ENCODE measurements around the gene FAF1. TPM values are rescaled to one million over a fixed set of nuclear protein-coding genes. Genes with fewer than 3 reads are reported as not detected.

The FAF1 gene
- total RNA-seq, 2 experiments from 2014 or later, result 42.3 to 114 TPM

DNA sequence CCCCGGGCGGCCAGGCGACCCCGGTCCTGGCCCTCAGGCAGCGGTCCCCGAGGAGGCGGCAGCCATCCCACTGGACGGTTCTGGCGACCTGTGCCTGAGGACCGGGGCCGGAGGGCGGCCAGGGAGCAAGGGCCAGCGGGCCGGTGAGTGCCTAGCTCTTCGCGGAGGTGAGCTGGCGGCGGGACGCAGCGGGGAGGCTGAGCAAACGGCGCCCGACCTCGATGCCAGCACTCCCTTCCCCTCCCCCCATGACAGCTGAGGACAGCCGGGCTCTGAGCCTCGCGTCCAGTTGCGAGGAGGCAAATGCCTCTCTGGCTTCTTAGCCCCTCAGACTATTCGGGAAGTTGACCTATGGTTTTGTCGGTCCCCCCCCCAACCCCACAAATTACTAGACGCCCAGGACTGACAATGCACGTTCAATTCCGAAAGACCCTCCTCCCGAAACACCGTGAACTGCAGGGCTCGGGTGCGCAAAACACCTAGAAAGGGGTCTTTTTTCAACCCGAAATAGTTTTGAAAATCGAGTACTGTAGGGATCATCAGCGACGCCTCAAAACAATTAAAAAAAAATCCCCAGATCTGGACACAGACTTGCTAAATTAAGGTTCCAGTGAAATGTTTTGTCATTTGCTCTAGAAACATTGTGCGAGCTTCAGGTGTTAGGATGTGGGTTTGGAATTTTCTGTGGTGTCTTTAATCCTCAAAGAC is 18.2 kb upstream of the FAF1 start:
- ChIA-PET CTCF (ENCODE audit: unreplicated experiment) (no interaction called here), POLR2A (interaction anchor here (1.2 to 3.6 kb wide), 6 partner anchors 9 to 22 kb away, joined by 3 to 37 read pairs (median 11); partner anchors contain the start of genes CDKN2C and FAF1)
- Histone ChIP-seq H3K4me1 (ENCODE audit: insufficient read depth, low read length, poor library complexity, severe bottlenecking) (peaks cover 34% of the 10 kb centered on the region), H3K9me2 (ENCODE audit: insufficient read depth, low read length) (no peaks in the 10 kb centered on the region), H3K27ac (ENCODE audit: low read depth, low read length, poor library complexity, severe bottlenecking) (peak overlapping the region; percentile 26), H3K4me3 (ENCODE audit: low read depth, low read length, poor library complexity, severe bottlenecking) (peak overlapping the region; percentile 91), H3K4me2 (ENCODE audit: low read length) (peak overlapping the region; percentile 77), H4K20me1 (ENCODE audit: insufficient read depth, low read length) (no peaks in the 10 kb centered on the region), H3K79me2 (ENCODE audit: insufficient read depth, low read depth, low read length) (peaks cover 4% of the 10 kb centered on the region; the same call in 1 of the 2 replicates), H3K9me3 (ENCODE audit: low read length) (no peaks in the 10 kb centered on the region), H2AFZ (ENCODE audit: low read length) (peak overlapping the region; percentile 52; the same call in 1 of the 2 replicates), H3K36me3 (ENCODE audit: insufficient read depth, low read length) (peaks cover 21% of the 10 kb centered on the region)
- BruUV-seq (replicated peaks), result no TSS peak
- TF ChIP-seq, protein P1, sequence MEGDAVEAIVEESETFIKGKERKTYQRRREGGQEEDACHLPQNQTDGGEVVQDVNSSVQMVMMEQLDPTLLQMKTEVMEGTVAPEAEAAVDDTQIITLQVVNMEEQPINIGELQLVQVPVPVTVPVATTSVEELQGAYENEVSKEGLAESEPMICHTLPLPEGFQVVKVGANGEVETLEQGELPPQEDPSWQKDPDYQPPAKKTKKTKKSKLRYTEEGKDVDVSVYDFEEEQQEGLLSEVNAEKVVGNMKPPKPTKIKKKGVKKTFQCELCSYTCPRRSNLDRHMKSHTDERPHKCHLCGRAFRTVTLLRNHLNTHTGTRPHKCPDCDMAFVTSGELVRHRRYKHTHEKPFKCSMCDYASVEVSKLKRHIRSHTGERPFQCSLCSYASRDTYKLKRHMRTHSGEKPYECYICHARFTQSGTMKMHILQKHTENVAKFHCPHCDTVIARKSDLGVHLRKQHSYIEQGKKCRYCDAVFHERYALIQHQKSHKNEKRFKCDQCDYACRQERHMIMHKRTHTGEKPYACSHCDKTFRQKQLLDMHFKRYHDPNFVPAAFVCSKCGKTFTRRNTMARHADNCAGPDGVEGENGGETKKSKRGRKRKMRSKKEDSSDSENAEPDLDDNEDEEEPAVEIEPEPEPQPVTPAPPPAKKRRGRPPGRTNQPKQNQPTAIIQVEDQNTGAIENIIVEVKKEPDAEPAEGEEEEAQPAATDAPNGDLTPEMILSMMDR (conservative IDR thresholded peaks at IDR 0.05; ENCODE audit: low read length), result no peak
- TF ChIP-seq EZH2phosphoT487 (IDR thresholded peaks at IDR 0.05; ENCODE audit: borderline replicate concordance, low read depth, low read length), result no peak
- intact Hi-C loops (cut with micrococcal nuclease; ENCODE audit: unreplicated experiment), result loop anchor here (1.0 to 5.0 kb wide), 3 partner anchors 22 to 106 kb away; no protein-coding TSS in a partner anchor
- peak; percentile 69 for DNase-seq (ENCODE audit: low spot score)

DNA sequence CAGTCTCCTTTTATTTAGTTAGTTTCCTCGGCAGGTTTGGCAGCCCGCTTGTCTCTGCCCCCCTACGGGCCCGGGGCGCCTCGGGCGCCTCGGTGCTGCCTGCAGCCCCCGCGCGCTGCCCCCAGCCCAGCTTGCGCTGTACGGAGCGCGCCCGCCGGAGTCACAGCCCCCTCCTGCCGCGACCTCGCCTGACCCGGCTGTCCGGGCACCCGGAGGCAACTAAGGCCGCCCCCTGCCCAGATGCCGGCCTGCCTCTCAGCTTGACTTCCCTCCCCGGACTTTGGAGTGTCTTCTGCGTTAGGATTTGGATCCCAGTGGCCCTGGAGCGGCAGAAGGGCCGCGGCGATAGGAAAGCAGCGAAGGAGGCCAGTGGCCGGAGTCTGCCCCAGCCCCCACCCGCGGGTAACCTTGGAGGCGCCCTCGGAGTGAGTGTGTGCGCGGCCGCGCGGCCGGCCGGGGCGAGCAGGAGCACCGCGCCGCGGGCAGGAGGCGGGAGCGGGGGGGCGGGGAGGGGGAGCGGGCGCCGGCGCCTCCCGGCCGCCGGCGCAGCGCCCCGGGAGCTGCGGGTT is 17.6 kb upstream of the FAF1 start:
- Histone ChIP-seq H4K20me1 (ENCODE audit: insufficient read depth, low read length) (0 out of 2 replicates have a peak, but pooled peaks cover 4% of the 10 kb centered on the region), H2AFZ (ENCODE audit: low read length) (peak overlapping the region; percentile 96), H3K36me3 (ENCODE audit: insufficient read depth, low read length) (peaks cover 27% of the 10 kb centered on the region), H3K9me3 (ENCODE audit: low read length) (no peaks in the 10 kb centered on the region), H3K27ac (ENCODE audit: low read depth, low read length, poor library complexity, severe bottlenecking) (peak overlapping the region; percentile 51), H3K4me3 (ENCODE audit: low read depth, low read length, poor library complexity, severe bottlenecking) (peak overlapping the region; percentile 91), H3K4me2 (ENCODE audit: low read length) (peak overlapping the region; percentile 77), H3K79me2 (ENCODE audit: insufficient read depth, low read depth, low read length) (peaks cover 10% of the 10 kb centered on the region; the same call in 1 of the 2 replicates), H3K4me1 (ENCODE audit: insufficient read depth, low read length, poor library complexity, severe bottlenecking) (peaks cover 40% of the 10 kb centered on the region), H3K9me2 (ENCODE audit: insufficient read depth, low read length) (no peaks in the 10 kb centered on the region)
- DNase-seq (ENCODE audit: low spot score), result peak; percentile 64
- intact Hi-C loops (cut with micrococcal nuclease; ENCODE audit: unreplicated experiment), result loop anchor here (1.0 to 5.0 kb wide), 4 partner anchors 9 to 105 kb away; no protein-coding TSS in a partner anchor
- TF ChIP-seq, protein P1 (conservative IDR thresholded peaks at IDR 0.05; ENCODE audit: low read length), result no peak
- no peak for TF ChIP-seq EZH2phosphoT487 (IDR thresholded peaks at IDR 0.05; ENCODE audit: borderline replicate concordance, low read depth, low read length)
- POLR2A ChIA-PET, result interaction anchor here (0.7 to 3.6 kb wide), 6 partner anchors 8 to 46 kb away, joined by 3 to 37 read pairs (median 8); partner anchors contain the start of genes CDKN2C and FAF1
- no TSS peak for BruUV-seq (replicated peaks)
- CTCF ChIA-PET (ENCODE audit: unreplicated experiment), result no interaction called here

Data from OCI-LY7 (cell line).